GM06990 (cell line): ENCODE data around the gene KLHL29.

Source experiments
- DNase-seq: peaks from one replicate; pipeline ENCODE4 v3.0.0-alpha.2; 2011; ENCODE audit not compliant: insufficient read length; ENCODE audit errors: extremely low read depth
- H3K27me3 ChIP-seq: replicated peaks from 2 replicates; pipeline ENCODE4 v1.6.0; 2011; ENCODE audit warnings: low read length; ENCODE audit not compliant: control insufficient read depth, insufficient read depth
- H3K36me3 ChIP-seq: 2 replicates; pipeline ENCODE4 v1.5.1; 2011; ENCODE audit warnings: low read length; ENCODE audit not compliant: control insufficient read depth, insufficient read depth
- H3K4me3 ChIP-seq: replicated peaks from 2 replicates; pipeline ENCODE4 v1.5.1; 2011; ENCODE audit warnings: low read depth, mild to moderate bottlenecking, control low read depth, low read length
- CTCF ChIP-seq: IDR thresholded peaks from 2 replicates; pipeline ENCODE4 v1.5.1; 2011; ENCODE audit warnings: low read length, control low read depth, mild to moderate bottlenecking, inconsistent platforms; ENCODE audit not compliant: insufficient read depth, poor library complexity, severe bottlenecking

The KLHL29 gene

GRCh38 chr2:23446916-23447315 lies 61.9 kb downstream of the KLHL29 start:
- H3K27me3 ChIP-seq = no peaks in the 10 kb centered on the region
- no peaks in the 10 kb centered on the region for H3K36me3 ChIP-seq
- TF ChIP-seq CTCF = no peak
- no peak overlapping the region for H3K4me3 ChIP-seq
- DNase-seq = no peak

- no peaks in the 10 kb centered on the region for H3K27me3 ChIP-seq
- no peak for TF ChIP-seq CTCF
- H3K36me3 ChIP-seq = no peaks in the 10 kb centered on the region
- DNase-seq = no peak
- no peak overlapping the region for H3K4me3 ChIP-seq
Observed at GRCh38 chr2:23447405-23447804, 62.4 kb downstream of the KLHL29 start.

GRCh38 chr2:23448906-23449305 lies 63.9 kb downstream of the KLHL29 start:
- Histone ChIP-seq H3K27me3 (no peaks in the 10 kb centered on the region), H3K36me3 (no peaks in the 10 kb centered on the region), H3K4me3 (no peak overlapping the region)
- DNase-seq = no peak
- no peak for TF ChIP-seq CTCF

GRCh38 chr2:23449413-23449812 lies 64.4 kb downstream of the KLHL29 start:
- no peaks in the 10 kb centered on the region for H3K27me3 ChIP-seq
- H3K4me3 ChIP-seq = no peak overlapping the region
- H3K36me3 ChIP-seq = no peaks in the 10 kb centered on the region
- DNase-seq = peak; percentile 49
- no peak for TF ChIP-seq CTCF

- DNase-seq = no peak
- Histone ChIP-seq H3K36me3 (no peaks in the 10 kb centered on the region), H3K4me3 (no peak overlapping the region), H3K27me3 (no peaks in the 10 kb centered on the region)
- TF ChIP-seq CTCF = no peak
Observed at GRCh38 chr2:23449831-23450331, 64.9 kb downstream of the KLHL29 start.

GRCh38 chr2:23452372-23452771 lies 67.4 kb downstream of the KLHL29 start:
- no peaks in the 10 kb centered on the region for H3K27me3 ChIP-seq
- H3K4me3 ChIP-seq = peak overlapping the region; percentile 18; the same call in 1 of the 2 replicates
- H3K36me3 ChIP-seq = no peaks in the 10 kb centered on the region
- TF ChIP-seq CTCF = no peak
- DNase-seq = peak; percentile 20
